Endothelial cell of umbilical vein (primary cell): ENCODE data around the gene PDCD1. TPM values are rescaled to one million over a fixed set of nuclear protein-coding genes. Genes with fewer than 3 reads are reported as not detected.

Source experiments
- BruUV-seq: library from RNA; stranded (reverse); fragments of 400-500 nt; replicated peaks from 2 replicates; lab custom pipeline; 2021; lab: Mats Ljungman, UMichigan
- CTCF ChIA-PET: fragments of 300-600, 350-600 bp; sonication (Branson Sonifier 250); formaldehyde crosslinking; loops from one replicate; lab custom pipeline; 2021; ENCODE audit warnings: antibody characterized with exemption, inconsistent platforms; lab: Charles Lee
- POLR2A ChIA-PET: fragments of 300-600, 350-600 bp; sonication (Branson Sonifier 250); formaldehyde crosslinking; loops from one replicate; lab custom pipeline; 2021; ENCODE audit warnings: antibody characterized with exemption, inconsistent platforms; lab: Charles Lee
- DNase-seq: peaks from one replicate; pipeline ENCODE4 v3.0.0-alpha.2; 2011; ENCODE audit warnings: low read depth, low spot score
- FAIRE-seq: peaks from 2 replicates; lab custom pipeline; 2011; peaks lifted over from hg19 to GRCh38; lab: Jason Lieb, UNC
- H2AFZ ChIP-seq: 2 replicates; pipeline ENCODE4 v1.6.0; 2012; ENCODE audit warnings: low read depth, low read length, control low read depth, inconsistent platforms
- H3K27ac ChIP-seq: 2 replicates; pipeline ENCODE4 v1.5.1; 2011; ENCODE audit warnings: low read depth, mild to moderate bottlenecking, control low read depth, low read length, moderate library complexity; ENCODE audit not compliant: insufficient read depth
- H3K27me3 ChIP-seq, 2 experiments: 2 replicates each; pipeline versions ENCODE4 v1.6.0 to v1.6.1; 2011; ENCODE audit warnings: low read length in 2 of 2, mixed read lengths in 1 of 2; ENCODE audit not compliant: control insufficient read depth in 2 of 2, insufficient read depth in 2 of 2
- H3K36me3 ChIP-seq, 2 experiments: 2 replicates in 1 of 2; 3 replicates in 1 of 2; pipeline ENCODE4 v1.5.1; 2011; ENCODE audit warnings: low read length in 2 of 2, mild to moderate bottlenecking in 1 of 2, moderate library complexity in 1 of 2; ENCODE audit not compliant: control insufficient read depth in 2 of 2, insufficient read depth in 2 of 2; ENCODE audit errors: extremely low read depth in 1 of 2
- H3K4me1 ChIP-seq: 3 replicates; pipeline ENCODE4 v1.5.1; 2011; ENCODE audit warnings: mild to moderate bottlenecking, low read length; ENCODE audit not compliant: control insufficient read depth, insufficient read depth; ENCODE audit errors: extremely low read depth
- H3K4me2 ChIP-seq: 2 replicates; pipeline ENCODE4 v1.6.1; 2011; ENCODE audit warnings: low read length, control low read depth, mixed read lengths; ENCODE audit not compliant: insufficient read depth
- H3K4me3 ChIP-seq, 3 experiments: fragments of 200-600 bp in 1 of 3; sonication (generic), shearing (Covaris generic) in 1 of 3; replicated peaks in 1 of 3; 2 replicates each; pipeline ENCODE4 v1.5.1; 2011 to 2016; ENCODE audit warnings: control low read depth in 3 of 3, low read length in 3 of 3, mild to moderate bottlenecking in 2 of 3, inconsistent platforms in 1 of 3, low read depth in 1 of 3, moderate library complexity in 1 of 3; ENCODE audit not compliant: insufficient read depth in 1 of 3
- H3K79me2 ChIP-seq: 2 replicates; pipeline ENCODE4 v1.6.0; 2012; ENCODE audit warnings: low read length, inconsistent platforms; ENCODE audit not compliant: control insufficient read depth, insufficient read depth
- H3K9ac ChIP-seq: replicated peaks from 2 replicates; pipeline ENCODE3; 2011; ENCODE audit warnings: low read length, control low read depth; ENCODE audit not compliant: insufficient read depth; ENCODE audit errors: extremely low read depth
- H3K9me1 ChIP-seq: replicated peaks from 3 replicates; pipeline ENCODE4 v1.6.0; 2011; ENCODE audit warnings: mild to moderate bottlenecking, low read length; ENCODE audit not compliant: control insufficient read depth, insufficient read depth; ENCODE audit errors: extremely low read depth
- H3K9me3 ChIP-seq: replicated peaks from 2 replicates; pipeline ENCODE4 v1.5.1; 2012; ENCODE audit warnings: low read length, inconsistent platforms; ENCODE audit not compliant: control insufficient read depth, insufficient read depth
- H4K20me1 ChIP-seq: replicated peaks from 2 replicates; pipeline ENCODE3; 2011; ENCODE audit warnings: mild to moderate bottlenecking, low read length; ENCODE audit not compliant: control insufficient read depth, insufficient read depth; ENCODE audit errors: extremely low read depth
- CTCF ChIP-seq, 2 donors: IDR thresholded peaks; 1 replicate in 1 of 2; 2 replicates in 1 of 2; pipeline ENCODE4 v1.5.1; 2011; ENCODE audit warnings: low read length in 2 of 2, mild to moderate bottlenecking in 2 of 2, moderate library complexity in 2 of 2, control low read depth in 1 of 2, inconsistent platforms in 1 of 2, low read depth in 1 of 2; ENCODE audit not compliant: insufficient read depth in 1 of 2; ENCODE audit errors: extremely low read depth in 1 of 2
- EZH2 ChIP-seq: IDR thresholded peaks from 2 replicates; pipeline ENCODE4 v1.6.1; 2012; ENCODE audit warnings: borderline replicate concordance, low read depth, mild to moderate bottlenecking, moderate library complexity, low read length, inconsistent platforms; ENCODE audit not compliant: severe bottlenecking
- FOS ChIP-seq: IDR thresholded peaks from 2 replicates; pipeline ENCODE4 v1.6.1; 2011; ENCODE audit warnings: mild to moderate bottlenecking, low read length, moderate library complexity, borderline replicate concordance; ENCODE audit not compliant: insufficient read depth
- GATA2 ChIP-seq: IDR thresholded peaks from 2 replicates; pipeline ENCODE4 v1.7.0; 2011; ENCODE audit warnings: low read depth, mild to moderate bottlenecking, moderate library complexity, mixed read lengths, low read length; ENCODE audit not compliant: insufficient read length, insufficient read depth
- JUN ChIP-seq: IDR thresholded peaks from 2 replicates; pipeline ENCODE4 v1.6.1; 2011; ENCODE audit warnings: borderline replicate concordance, low read depth; ENCODE audit not compliant: insufficient read length, insufficient read depth
- MAX ChIP-seq: IDR thresholded peaks from 2 replicates; pipeline ENCODE4 v1.6.1; 2011; ENCODE audit not compliant: insufficient read depth, insufficient read length
- MYC ChIP-seq: IDR thresholded peaks from one replicate; pipeline ENCODE4 v1.6.1; 2011; ENCODE audit warnings: mild to moderate bottlenecking, low read depth, low read length
- POLR2A ChIP-seq: IDR thresholded peaks from 2 replicates; pipeline ENCODE4 v1.6.1; 2012; ENCODE audit warnings: low read depth, mild to moderate bottlenecking, control low read depth, low read length
- POLR2AphosphoS5 ChIP-seq: IDR thresholded peaks from 2 replicates; pipeline ENCODE4 v1.6.1; 2012; ENCODE audit warnings: low read depth, mild to moderate bottlenecking, control low read depth, low read length, moderate library complexity; ENCODE audit not compliant: insufficient read depth
- dilution Hi-C: fragments of 300-500 bp; cut with MboI; formaldehyde crosslinking; loops from one replicate; pipeline ENCODE4 v1.15.0; 2019; ENCODE audit warnings: low sequenced_read_pairs; ENCODE audit not compliant: extremely low pct_ligation_motif_present
- intact Hi-C: fragments of 100-400 bp; cut with micrococcal nuclease; formaldehyde crosslinking; loops from one replicate; pipeline ENCODE4 v1.10.0; 2022
- polyA plus RNA-seq, 4 experiments: library from polyadenylated mRNA; depleted of rRNA in 3 of 4; stranded (reverse) in 3 of 4; unstranded in 1 of 4; fragments of >200 nt; gene quantifications; 2 replicates each; pipeline versions ENCODE4 v1.2.1 to v1.2.3, GENCODE V29; 2011 to 2012; ENCODE audit warnings: missing spikeins in 1 of 4
- total RNA-seq: library from RNA; stranded (reverse); gene quantifications from 2 replicates; pipeline ENCODE4 v1.2.3, GENCODE V29; 2021

PDCD1 gene
- total and polyA plus RNA-seq, 2 donors (not counting 3 experiments of a cell fraction or from before 2014, with no cell fraction given), result not detected

GRCh38 chr2:241836292-241836691 lies 22.4 kb downstream of the PDCD1 start:
- no peaks in the 10 kb centered on the region for H4K20me1 ChIP-seq
- BruUV-seq, result no TSS peak
- no peaks in the 10 kb centered on the region for H3K9me1 ChIP-seq
- H3K9ac ChIP-seq, result no peak overlapping the region
- H2AFZ ChIP-seq, result no peak overlapping the region
- no peak overlapping the region for H3K4me2 ChIP-seq
- H3K4me1 ChIP-seq, result no peaks in the 10 kb centered on the region
- no peak overlapping the region for H3K4me3 ChIP-seq
- DNase-seq (no peak), FAIRE-seq (no peak)
- peaks cover 16 to 28% of the 10 kb centered on the region in 2 experiments for H3K27me3 ChIP-seq
- no peaks in the 10 kb centered on the region for H3K9me3 ChIP-seq
- no peak overlapping the region for H3K27ac ChIP-seq
- dilution Hi-C loops, result no loop called here
- no peaks in the 10 kb centered on the region for H3K36me3 ChIP-seq
- intact Hi-C loops, result no loop called here
- ChIA-PET CTCF (interaction anchor here (1.5 kb wide), 1 partner anchor 32 kb away, joined by 3 read pairs; no protein-coding TSS in a partner anchor), POLR2A (interaction anchor here (0.6 to 0.7 kb wide), 2 partner anchors 18 to 61 kb away, joined by 3 read pairs; no protein-coding TSS in a partner anchor)
- TF ChIP-seq POLR2A, result no peak
- no peak for TF ChIP-seq MYC
- TF ChIP-seq FOS, result no peak
- no peak for TF ChIP-seq JUN
- TF ChIP-seq EZH2, result no peak
- no peak for TF ChIP-seq POLR2AphosphoS5
- TF ChIP-seq GATA2, result no peak
- no peak for TF ChIP-seq CTCF (IDR thresholded peaks at IDR 0.05; ENCODE audit: extremely low read depth in 1 of 2, insufficient read depth in 1 of 2, low read depth in 1 of 2, low read length in 2 of 2)
- no peak for TF ChIP-seq MAX
- no peaks in the 10 kb centered on the region for H3K79me2 ChIP-seq
